Astrocyte of the cerebellum (primary cell): ENCODE data around the gene TMEM106B.
"Not testable (repeated sequence)": the region's sequence is repeated elsewhere in the genome, so short reads cannot be mapped to it uniquely, and the experiment has no call there.

ENCODE experiments used
- DNase-seq: peaks from one replicate; pipeline ENCODE4 v3.0.0-alpha.2; 2011; ENCODE audit warnings: low read depth
- H3K4me3 ChIP-seq: 2 replicates; pipeline ENCODE4 v1.5.1; 2011; ENCODE audit warnings: mild to moderate bottlenecking, low read depth, low read length, moderate library complexity
- in situ Hi-C: cut with HindIII; loops from 2 replicates; pipeline ENCODE4 v1.10.0; 2017; ENCODE audit warnings: low sequenced_read_pairs
- TF ChIP-seq, protein P1 (sequence below): IDR thresholded peaks from 2 replicates; pipeline ENCODE4 v1.5.1; 2012; ENCODE audit warnings: low read length, low read depth, moderate library complexity, mild to moderate bottlenecking; ENCODE audit errors: missing control alignments

Gene TMEM106B

GRCh38 chr7:12211711-12212485 is 804 bp downstream of the TMEM106B start:
- peak overlapping the region; percentile 64 for H3K4me3 ChIP-seq
- peak; percentile 6 for DNase-seq
- TF ChIP-seq, protein P1, sequence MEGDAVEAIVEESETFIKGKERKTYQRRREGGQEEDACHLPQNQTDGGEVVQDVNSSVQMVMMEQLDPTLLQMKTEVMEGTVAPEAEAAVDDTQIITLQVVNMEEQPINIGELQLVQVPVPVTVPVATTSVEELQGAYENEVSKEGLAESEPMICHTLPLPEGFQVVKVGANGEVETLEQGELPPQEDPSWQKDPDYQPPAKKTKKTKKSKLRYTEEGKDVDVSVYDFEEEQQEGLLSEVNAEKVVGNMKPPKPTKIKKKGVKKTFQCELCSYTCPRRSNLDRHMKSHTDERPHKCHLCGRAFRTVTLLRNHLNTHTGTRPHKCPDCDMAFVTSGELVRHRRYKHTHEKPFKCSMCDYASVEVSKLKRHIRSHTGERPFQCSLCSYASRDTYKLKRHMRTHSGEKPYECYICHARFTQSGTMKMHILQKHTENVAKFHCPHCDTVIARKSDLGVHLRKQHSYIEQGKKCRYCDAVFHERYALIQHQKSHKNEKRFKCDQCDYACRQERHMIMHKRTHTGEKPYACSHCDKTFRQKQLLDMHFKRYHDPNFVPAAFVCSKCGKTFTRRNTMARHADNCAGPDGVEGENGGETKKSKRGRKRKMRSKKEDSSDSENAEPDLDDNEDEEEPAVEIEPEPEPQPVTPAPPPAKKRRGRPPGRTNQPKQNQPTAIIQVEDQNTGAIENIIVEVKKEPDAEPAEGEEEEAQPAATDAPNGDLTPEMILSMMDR: no peak
- in situ Hi-C loops: no loop called here

DNA sequence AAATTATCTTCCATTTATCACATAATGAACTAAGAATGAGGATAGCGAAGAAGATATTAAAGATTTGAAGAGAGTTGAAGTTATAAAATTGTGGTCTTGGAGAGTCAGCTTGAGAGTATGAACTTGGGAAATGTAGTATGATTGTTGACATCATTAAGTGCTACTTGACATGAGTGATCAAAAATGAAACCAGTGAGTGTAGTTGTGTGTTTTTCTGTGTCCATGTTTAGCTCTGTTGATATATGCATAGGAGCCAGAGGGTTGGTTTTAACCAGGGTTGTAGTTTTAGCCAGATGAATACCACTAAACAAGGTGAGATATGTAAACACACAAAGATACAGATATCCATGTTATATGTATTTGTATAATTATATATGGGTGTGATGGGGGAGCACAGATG is 6.2 kb downstream of the TMEM106B start:
- H3K4me3 ChIP-seq: no peak overlapping the region
- TF ChIP-seq, protein P1: no peak
- in situ Hi-C loops: no loop called here
- no peak for DNase-seq

GRCh38 chr7:12220389-12221046 is 9.4 kb downstream of the TMEM106B start:
- in situ Hi-C loops: no loop called here
- TF ChIP-seq, protein P1: no peak
- no peak for DNase-seq
- H3K4me3 ChIP-seq: no peak overlapping the region

DNA sequence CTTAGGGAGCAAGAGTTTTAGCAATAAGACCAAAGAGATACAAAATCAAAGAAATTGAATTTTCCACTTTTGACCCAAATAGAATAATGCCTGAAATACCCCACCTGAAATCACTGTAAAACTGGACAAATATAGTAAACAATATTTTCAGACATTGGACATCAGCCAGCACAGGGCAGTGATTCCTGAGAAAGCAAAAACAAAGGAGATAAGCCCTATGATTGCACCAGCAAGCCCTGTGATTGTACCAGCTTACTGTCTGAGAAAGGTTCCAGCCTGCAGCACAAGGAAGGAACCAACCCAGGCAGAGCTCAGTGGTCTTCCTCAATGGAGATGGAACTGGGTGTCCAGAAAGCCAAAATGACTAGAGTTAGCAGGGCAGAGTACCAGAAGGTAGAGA is 10.3 kb downstream of the TMEM106B start:
- in situ Hi-C loops: no loop called here
- no peak overlapping the region for H3K4me3 ChIP-seq
- no peak for DNase-seq
- TF ChIP-seq, protein P1: no peak

DNA sequence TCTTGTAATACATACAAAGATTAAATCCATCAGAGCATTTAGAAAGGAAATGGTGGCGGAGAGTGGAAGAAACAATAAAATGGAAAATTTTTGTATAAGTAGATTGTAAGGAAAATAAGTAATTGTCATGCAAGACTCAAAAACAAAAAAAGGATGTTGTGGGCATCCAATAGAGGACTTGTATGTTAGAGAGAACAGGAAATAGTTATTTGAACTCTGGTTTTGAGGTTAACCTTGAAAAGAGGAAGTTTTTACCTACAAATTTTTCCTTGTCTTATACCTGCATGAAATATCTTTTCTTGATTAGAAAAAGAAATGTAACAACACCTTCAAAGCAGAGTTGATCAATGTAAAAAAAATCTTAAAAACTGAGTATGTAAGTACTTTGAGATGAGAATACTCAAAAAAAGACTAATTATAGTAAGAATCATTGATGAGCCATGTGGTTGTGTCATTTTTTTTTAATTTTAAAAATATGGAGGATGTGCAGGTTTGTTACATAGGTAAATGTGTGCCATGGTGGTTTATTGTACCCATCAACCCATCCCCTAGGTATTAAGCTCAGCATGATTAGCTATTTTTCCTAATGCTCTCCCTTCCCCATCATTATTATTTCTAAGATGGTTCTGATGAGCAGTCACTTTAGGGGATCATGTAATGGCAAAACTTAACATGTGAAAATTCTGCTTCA is 11.9 kb downstream of the TMEM106B start:
- no peak for DNase-seq
- in situ Hi-C loops: no loop called here
- TF ChIP-seq, protein P1: no peak

DNA sequence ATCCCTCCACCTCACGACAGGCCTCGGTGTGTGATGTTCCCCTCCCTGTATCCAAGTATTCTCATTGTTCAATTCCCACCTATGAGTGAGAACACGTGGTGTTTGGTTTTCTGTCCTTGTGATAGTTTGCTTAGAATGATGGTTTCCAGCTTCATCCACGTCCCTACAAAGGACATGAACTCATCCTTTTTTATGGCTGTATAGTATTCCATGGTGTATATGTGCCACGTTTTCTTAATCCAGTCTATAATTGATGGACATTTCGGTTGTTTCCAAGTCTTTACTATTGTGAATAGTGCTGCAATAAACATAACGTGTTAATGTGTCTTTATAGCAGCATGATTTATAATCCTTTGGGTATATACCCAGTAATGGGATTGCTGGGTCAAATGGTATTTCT is 13.9 kb downstream of the TMEM106B start:
- H3K4me3 ChIP-seq, in situ Hi-C loops, DNase-seq: not testable (repeated sequence)

More for the DNA sequence above, 11.9 kb downstream of the TMEM106B start:
- no peak overlapping the region for H3K4me3 ChIP-seq
